IMR-90 (cell line): ENCODE data around the gene PPM1G. TPM values are rescaled to one million over a fixed set of nuclear protein-coding genes. Genes with fewer than 3 reads are reported as not detected.

ENCODE experiments used
- ATAC-seq: fragments of 200-7000 bp; cut with Tn5 transposase; 2 replicates; pipeline ENCODE4 v1.9.1; 2020; ENCODE audit warnings: low read depth, mild to moderate bottlenecking, moderate library complexity
- BruUV-seq: library from RNA; stranded (reverse); fragments of 400-500 nt; replicated peaks from 2 replicates; lab custom pipeline; 2021; lab: Mats Ljungman, UMichigan
- CTCF ChIA-PET: fragments of 300-600 bp; formaldehyde crosslinking; extraction: SDS; loops from one replicate; lab custom pipeline; 2021; ENCODE audit warnings: antibody characterized with exemption; lab: Yijun Ruan, JAX
- POLR2A ChIA-PET: fragments of 300-600 bp; sonication (Branson Sonifier 250); formaldehyde crosslinking; loops from one replicate; lab custom pipeline; 2022; ENCODE audit warnings: antibody characterized with exemption; ENCODE audit not compliant: unreplicated experiment; lab: Charles Lee
- DNase-seq: peaks from one replicate; pipeline ENCODE4 v3.0.0; 2013
- H2AFZ ChIP-seq: replicated peaks from 2 replicates; pipeline ENCODE3; 2013; ENCODE audit warnings: low read length, mild to moderate bottlenecking; ENCODE audit not compliant: poor library complexity
- H2AK5ac ChIP-seq: 2 replicates; pipeline ENCODE4 v1.6.1; 2013; ENCODE audit warnings: low read depth, low read length, inconsistent platforms
- H2AK9ac ChIP-seq: replicated peaks from 2 replicates; pipeline ENCODE3; 2013; ENCODE audit warnings: mild to moderate bottlenecking, low read depth, low read length, moderate library complexity; ENCODE audit not compliant: poor library complexity
- H2BK120ac ChIP-seq: 2 replicates; pipeline ENCODE4 v1.6.1; 2013; ENCODE audit warnings: low read depth, low read length, inconsistent platforms
- H2BK15ac ChIP-seq: 3 replicates; pipeline ENCODE4 v1.6.1; 2013; ENCODE audit warnings: low read depth, low read length, inconsistent platforms
- H2BK20ac ChIP-seq: 2 replicates; pipeline ENCODE4 v1.6.1; 2013; ENCODE audit warnings: low read depth, mild to moderate bottlenecking, inconsistent platforms, low read length, moderate library complexity
- H2BK5ac ChIP-seq: 2 replicates; pipeline ENCODE4 v1.6.1; 2013; ENCODE audit warnings: mild to moderate bottlenecking, low read depth, low read length, inconsistent platforms; ENCODE audit not compliant: poor library complexity, severe bottlenecking
- H3K14ac ChIP-seq: replicated peaks from 2 replicates; pipeline ENCODE4 v1.6.1; 2013; ENCODE audit warnings: low read depth, low read length, inconsistent platforms
- H3K18ac ChIP-seq: 2 replicates; pipeline ENCODE4 v1.6.1; 2013; ENCODE audit warnings: low read depth, low read length, control low read depth
- H3K23ac ChIP-seq: 2 replicates; pipeline ENCODE4 v1.6.1; 2013; ENCODE audit warnings: low read depth, low read length, inconsistent platforms
- H3K27ac ChIP-seq: 2 replicates; pipeline ENCODE4 v1.5.1; 2013; ENCODE audit warnings: mild to moderate bottlenecking, control low read depth, low read length; ENCODE audit not compliant: insufficient read depth
- H3K27me3 ChIP-seq: 2 replicates; pipeline ENCODE4 v1.6.1; 2013; ENCODE audit warnings: low read length; ENCODE audit not compliant: control insufficient read depth, insufficient read depth
- H3K36me3 ChIP-seq: 2 replicates; pipeline ENCODE4 v1.6.1; 2013; ENCODE audit warnings: low read length, mixed read lengths; ENCODE audit not compliant: control insufficient read depth, insufficient read depth
- H3K4ac ChIP-seq: 2 replicates; pipeline ENCODE4 v1.6.1; 2013; ENCODE audit warnings: low read depth, low read length, inconsistent platforms
- H3K4me1 ChIP-seq: 2 replicates; pipeline ENCODE4 v1.6.1; 2013; ENCODE audit warnings: low read length, mixed read lengths; ENCODE audit not compliant: control insufficient read depth, insufficient read depth
- H3K4me2 ChIP-seq: 2 replicates; pipeline ENCODE4 v1.6.1; 2013; ENCODE audit warnings: low read depth, mild to moderate bottlenecking, control low read depth, low read length, moderate library complexity
- H3K4me3 ChIP-seq: 2 replicates; pipeline ENCODE4 v1.5.1; 2013; ENCODE audit warnings: low read depth, mild to moderate bottlenecking, control low read depth, low read length, moderate library complexity; ENCODE audit not compliant: insufficient read depth
- H3K56ac ChIP-seq: 2 replicates; pipeline ENCODE4 v1.6.1; 2013; ENCODE audit warnings: low read length, inconsistent platforms; ENCODE audit not compliant: insufficient read depth; ENCODE audit errors: extremely low read depth
- H3K79me1 ChIP-seq, 2 experiments: 2 replicates each; pipeline ENCODE4 v1.6.1; 2013; ENCODE audit warnings: low read length in 2 of 2, inconsistent platforms in 1 of 2, low read depth in 1 of 2
- H3K9ac ChIP-seq: 2 replicates; pipeline ENCODE4 v1.6.1; 2013; ENCODE audit warnings: low read depth, low read length, control low read depth
- H3K9me1 ChIP-seq: 2 replicates; pipeline ENCODE4 v1.6.1; 2013; ENCODE audit warnings: low read length, inconsistent platforms; ENCODE audit not compliant: insufficient read depth
- H3K9me3 ChIP-seq: 2 replicates; pipeline ENCODE4 v1.6.1; 2013; ENCODE audit warnings: low read length; ENCODE audit not compliant: control insufficient read depth, insufficient read depth
- H4K20me1 ChIP-seq: 2 replicates; pipeline ENCODE4 v1.6.1; 2013; ENCODE audit warnings: low read length, inconsistent platforms; ENCODE audit not compliant: insufficient read depth
- H4K5ac ChIP-seq: 2 replicates; pipeline ENCODE4 v1.6.1; 2013; ENCODE audit warnings: mild to moderate bottlenecking, low read depth, low read length, control low read depth
- H4K8ac ChIP-seq, 2 experiments: 2 replicates each; pipeline ENCODE4 v1.6.1; 2013; ENCODE audit warnings: low read depth in 2 of 2, low read length in 2 of 2, control low read depth in 1 of 2, inconsistent platforms in 1 of 2
- H4K91ac ChIP-seq: 2 replicates; pipeline ENCODE4 v1.6.1; 2013; ENCODE audit warnings: low read depth, low read length, inconsistent platforms; ENCODE audit not compliant: insufficient read depth
- CTCF ChIP-seq: conservative IDR thresholded peaks from 2 replicates; pipeline ENCODE4 v1.5.1; 2012; ENCODE audit warnings: mild to moderate bottlenecking, low read depth, low read length, improper control_type of control experiment
- MAFK ChIP-seq: IDR thresholded peaks from 2 replicates; pipeline ENCODE4 v1.6.1; 2012; ENCODE audit warnings: low read depth, low read length, improper control_type of control experiment
- POLR2A ChIP-seq: IDR thresholded peaks from 2 replicates; pipeline ENCODE4 v1.6.1; 2012; ENCODE audit warnings: mild to moderate bottlenecking, low read depth, low read length
- RAD21 ChIP-seq: IDR thresholded peaks from 2 replicates; pipeline ENCODE4 v1.6.1; 2012; ENCODE audit warnings: low read length, improper control_type of control experiment
- RFX5 ChIP-seq: IDR thresholded peaks from 2 replicates; pipeline ENCODE4 v1.8.0; 2012; ENCODE audit warnings: low read depth, mild to moderate bottlenecking, low read length, moderate library complexity
- SMC3 ChIP-seq: fragments of 150-350 bp; IDR thresholded peaks from 2 replicates; pipeline ENCODE4 v1.6.1; 2016; ENCODE audit warnings: low read depth, mild to moderate bottlenecking, antibody characterized with exemption, low read length, moderate library complexity
- USF2 ChIP-seq: fragments of 150-350 bp; IDR thresholded peaks from 2 replicates; pipeline ENCODE4 v1.6.1; 2017; ENCODE audit warnings: mild to moderate bottlenecking, antibody characterized with exemption, low read length, low read depth
- WGBS, 2 experiments: methylation state at CpG; one replicate each; pipeline versions ENCODE4 v1.1.5 to v1.1.7; 2013; ENCODE audit warnings: missing lambda C conversion rate in 2 of 2; ENCODE audit not compliant: insufficient read length in 1 of 2; ENCODE audit errors: extremely low coverage in 2 of 2; 5-methylcytosine and 5-hydroxymethylcytosine counted together
- dilution Hi-C: fragments of 300-500 bp; cut with HindIII; formaldehyde crosslinking; loops from one replicate; pipeline ENCODE4 v1.14.3; 2018; ENCODE audit warnings: low sequenced_read_pairs; ENCODE audit not compliant: unreplicated experiment
- in situ Hi-C: fragments of 300-500 bp; cut with MboI; formaldehyde crosslinking; loops from 3 replicates; pipeline ENCODE4 v1.14.3; 2019; ENCODE audit warnings: low sequenced_read_pairs, inconsistent platforms, mixed read lengths
- intact Hi-C: fragments of 100-400 bp; cut with micrococcal nuclease; formaldehyde crosslinking; loops from 2 replicates; pipeline ENCODE4 v1.10.0; 2022
- polyA plus RNA-seq, 3 experiments: library from polyadenylated mRNA; depleted of rRNA; stranded (reverse); fragments of >200 nt; gene quantifications; 2 replicates each; pipeline ENCODE4 v1.2.3, GENCODE V29; 2012; ENCODE audit warnings: low replicate concordance in 1 of 3
- total RNA-seq: library from RNA; depleted of rRNA; stranded (reverse); fragments of >200 nt; gene quantifications from 2 replicates; pipeline ENCODE4 v1.2.3, GENCODE V29; 2012

Gene PPM1G
- total and polyA plus RNA-seq, 2 of the 4 experiments (the other 2 are of a cell fraction) = 57.6 to 95.9 TPM

- TF ChIP-seq CTCF = peak; percentile 70
- peak; percentile 70 for TF ChIP-seq SMC3
- no peak for TF ChIP-seq MAFK
- TF ChIP-seq RFX5 = no peak
- no peak for TF ChIP-seq POLR2A
- TF ChIP-seq USF2 = no peak
- TF ChIP-seq RAD21 = peak; percentile 62
- in situ Hi-C loops (no loop called here), intact Hi-C loops (loop anchor here (2.0 to 10.0 kb wide), 3 partner anchors 217 to 274 kb away; partner anchors contain the start of genes CCDC121, GPN1, SLC4A1AP and SUPT7L), dilution Hi-C loops (no loop called here)
- H3K9me3 ChIP-seq = no peaks in the 10 kb centered on the region
- no peak overlapping the region for H3K56ac ChIP-seq
- peaks cover 0 to 20% of the 10 kb centered on the region in 2 experiments; a peak in 2 of 4 replicates for H3K79me1 ChIP-seq
- no peak overlapping the region for H3K4ac ChIP-seq
- H4K8ac ChIP-seq = no peak overlapping the region
- H2BK15ac ChIP-seq = no peak overlapping the region
- ATAC-seq (0 out of 2 replicates have a peak, but pooled peaks have one; percentile 16), DNase-seq (peak; percentile 73)
- no peak overlapping the region for H2BK20ac ChIP-seq
- peak overlapping the region; percentile 97 for H2AK9ac ChIP-seq
- no peak overlapping the region for H4K5ac ChIP-seq
- no CpG with 5 or more reads among the region's 16 CpGs for WGBS, 2 experiments
- no TSS peak for BruUV-seq
- ChIA-PET CTCF (interaction anchor here (0.6 to 1.2 kb wide), 6 partner anchors 17 to 275 kb away, joined by 3 to 6 read pairs (median 4); partner anchors contain the start of gene NRBP1), POLR2A (no interaction called here)
- H3K27ac ChIP-seq = no peak overlapping the region
- H2AK5ac ChIP-seq = no peak overlapping the region
- H3K23ac ChIP-seq = peak overlapping the region; percentile 67; the same call in 1 of the 2 replicates
- no peak overlapping the region for H4K91ac ChIP-seq
- peaks cover 15% of the 10 kb centered on the region for H4K20me1 ChIP-seq
- H3K18ac ChIP-seq = no peak overlapping the region
- peak overlapping the region; percentile 58 for H3K9ac ChIP-seq
- peak overlapping the region; percentile 99 for H3K4me2 ChIP-seq
- H2BK120ac ChIP-seq = no peak overlapping the region
- no peaks in the 10 kb centered on the region for H3K27me3 ChIP-seq
- H3K14ac ChIP-seq = no peak overlapping the region
- H3K4me1 ChIP-seq = 0 out of 2 replicates have a peak, but pooled peaks cover 2% of the 10 kb centered on the region
- H3K36me3 ChIP-seq = peaks cover 3% of the 10 kb centered on the region; the same call in 1 of the 2 replicates
- H2BK5ac ChIP-seq = no peak overlapping the region
- peaks cover 4% of the 10 kb centered on the region; the same call in 1 of the 2 replicates for H3K9me1 ChIP-seq
- peak overlapping the region; percentile 82 for H2AFZ ChIP-seq
- peak overlapping the region; percentile 63 for H3K4me3 ChIP-seq
These were observed 1.4 kb downstream of the PPM1G start for GRCh38 chr2:27407798-27408491.
